ENCODE measurements around the gene NOL12. TPM values are rescaled to one million over a fixed set of nuclear protein-coding genes. Genes with fewer than 3 reads are reported as not detected.

The NOL12 gene
- total RNA-seq, 2 donors from 2014 or later = 17.8 to 24.7 TPM

DNA sequence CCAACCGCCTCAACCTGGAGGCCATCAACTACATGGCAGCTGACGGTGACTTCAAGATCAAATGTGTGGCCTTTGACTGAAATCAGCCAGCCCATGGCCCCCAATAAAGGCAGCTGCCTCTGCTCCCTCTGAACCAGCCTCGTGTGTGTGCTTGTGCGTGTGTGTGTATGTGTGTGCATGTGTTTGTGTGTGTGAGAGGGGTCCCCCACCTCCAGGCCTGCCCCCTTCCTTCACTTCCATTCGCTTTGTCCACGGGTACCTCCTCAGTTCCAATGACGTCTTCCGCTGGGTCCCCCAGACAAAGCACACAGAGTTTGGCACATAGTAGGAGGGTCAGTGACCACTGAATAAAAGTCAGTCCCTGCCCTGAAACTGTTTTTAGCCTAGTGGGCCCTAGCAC lies 6.5 kb upstream of the NOL12 start:
- peaks cover 0 to 46% of the 10 kb centered on the region in 2 donors for H3K4me1 ChIP-seq
- no peak overlapping the region for H3K27ac ChIP-seq
- TF ChIP-seq, protein P1, sequence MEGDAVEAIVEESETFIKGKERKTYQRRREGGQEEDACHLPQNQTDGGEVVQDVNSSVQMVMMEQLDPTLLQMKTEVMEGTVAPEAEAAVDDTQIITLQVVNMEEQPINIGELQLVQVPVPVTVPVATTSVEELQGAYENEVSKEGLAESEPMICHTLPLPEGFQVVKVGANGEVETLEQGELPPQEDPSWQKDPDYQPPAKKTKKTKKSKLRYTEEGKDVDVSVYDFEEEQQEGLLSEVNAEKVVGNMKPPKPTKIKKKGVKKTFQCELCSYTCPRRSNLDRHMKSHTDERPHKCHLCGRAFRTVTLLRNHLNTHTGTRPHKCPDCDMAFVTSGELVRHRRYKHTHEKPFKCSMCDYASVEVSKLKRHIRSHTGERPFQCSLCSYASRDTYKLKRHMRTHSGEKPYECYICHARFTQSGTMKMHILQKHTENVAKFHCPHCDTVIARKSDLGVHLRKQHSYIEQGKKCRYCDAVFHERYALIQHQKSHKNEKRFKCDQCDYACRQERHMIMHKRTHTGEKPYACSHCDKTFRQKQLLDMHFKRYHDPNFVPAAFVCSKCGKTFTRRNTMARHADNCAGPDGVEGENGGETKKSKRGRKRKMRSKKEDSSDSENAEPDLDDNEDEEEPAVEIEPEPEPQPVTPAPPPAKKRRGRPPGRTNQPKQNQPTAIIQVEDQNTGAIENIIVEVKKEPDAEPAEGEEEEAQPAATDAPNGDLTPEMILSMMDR (IDR thresholded peaks at IDR 0.05) = no peak
- no peak overlapping the region for H3K4me3 ChIP-seq
- no peak for DNase-seq (ENCODE audit: low spot score)
- H3K27me3 ChIP-seq = no peaks in the 10 kb centered on the region
- peaks cover 21% of the 10 kb centered on the region for H3K36me3 ChIP-seq
- H3K9me3 ChIP-seq = no peaks in the 10 kb centered on the region

DNA sequence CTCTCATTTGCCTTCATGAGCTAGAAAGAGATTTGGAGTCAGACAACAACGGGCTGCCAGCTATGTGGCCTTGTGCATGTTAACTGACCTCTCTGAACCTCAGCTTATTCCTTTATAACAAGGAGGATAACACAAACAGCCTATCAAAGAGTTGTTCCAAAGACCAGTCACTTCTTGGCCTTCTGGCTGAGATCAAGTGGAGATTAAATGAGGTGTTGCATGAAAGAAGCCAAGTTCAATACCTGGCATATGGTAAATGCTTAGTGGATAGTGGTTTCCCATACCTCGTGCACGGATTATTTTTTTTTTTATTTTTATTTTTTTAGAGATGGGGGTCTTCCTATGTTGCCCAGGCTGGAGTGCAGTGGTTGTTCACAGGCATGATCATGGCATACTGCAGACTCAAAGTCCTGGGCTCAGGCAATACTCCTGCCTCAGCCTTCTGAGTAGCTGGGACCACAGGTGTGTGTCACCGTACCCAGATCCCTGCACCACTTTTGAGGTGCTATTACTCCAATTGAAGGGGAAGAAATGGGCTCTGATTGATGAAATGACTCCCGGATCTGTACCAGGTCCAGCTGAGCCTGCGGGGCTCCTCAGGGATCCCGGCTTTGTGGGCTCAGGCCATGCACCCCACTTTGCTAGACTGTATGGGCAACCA lies 5.8 kb upstream of the NOL12 start:
- H3K36me3 ChIP-seq = peaks cover 21% of the 10 kb centered on the region
- TF ChIP-seq, protein P1 (IDR thresholded peaks at IDR 0.05) = no peak
- no peaks in the 10 kb centered on the region for H3K9me3 ChIP-seq
- no peaks in the 10 kb centered on the region for H3K27me3 ChIP-seq
- H3K4me1 ChIP-seq = peaks cover 0 to 39% of the 10 kb centered on the region in 2 donors
- H3K27ac ChIP-seq = no peak overlapping the region
- no peak for DNase-seq (ENCODE audit: low spot score)
- H3K4me3 ChIP-seq = no peak overlapping the region

DNA sequence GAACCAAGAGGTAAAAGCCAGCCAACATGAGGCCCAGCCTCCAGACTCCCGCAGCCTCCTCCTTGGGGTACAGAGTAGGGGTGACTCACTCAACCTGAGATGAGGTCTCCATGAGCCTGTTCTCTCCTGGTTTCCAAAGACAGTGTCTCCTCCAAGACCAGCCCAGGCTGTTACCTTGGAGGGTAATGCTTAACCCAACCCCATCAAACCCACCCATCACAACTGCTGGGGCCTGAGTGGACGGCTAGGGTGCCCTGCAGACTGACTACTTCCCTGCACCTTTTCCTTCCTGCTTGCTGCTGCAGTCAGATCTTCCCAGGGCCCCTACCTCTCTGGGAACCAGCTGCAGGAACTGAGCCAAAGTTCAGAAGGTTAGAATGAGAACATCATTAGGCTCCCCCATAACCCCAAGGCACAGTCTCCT lies 5.1 kb upstream of the NOL12 start:
- no peak for DNase-seq (ENCODE audit: low spot score)
- Histone ChIP-seq H3K4me3 (no peak overlapping the region), H3K27ac (no peak overlapping the region), H3K9me3 (no peaks in the 10 kb centered on the region), H3K4me1 (peaks cover 0 to 40% of the 10 kb centered on the region in 2 donors), H3K27me3 (no peaks in the 10 kb centered on the region), H3K36me3 (peaks cover 21% of the 10 kb centered on the region)
- TF ChIP-seq, protein P1 (IDR thresholded peaks at IDR 0.05) = no peak

DNA sequence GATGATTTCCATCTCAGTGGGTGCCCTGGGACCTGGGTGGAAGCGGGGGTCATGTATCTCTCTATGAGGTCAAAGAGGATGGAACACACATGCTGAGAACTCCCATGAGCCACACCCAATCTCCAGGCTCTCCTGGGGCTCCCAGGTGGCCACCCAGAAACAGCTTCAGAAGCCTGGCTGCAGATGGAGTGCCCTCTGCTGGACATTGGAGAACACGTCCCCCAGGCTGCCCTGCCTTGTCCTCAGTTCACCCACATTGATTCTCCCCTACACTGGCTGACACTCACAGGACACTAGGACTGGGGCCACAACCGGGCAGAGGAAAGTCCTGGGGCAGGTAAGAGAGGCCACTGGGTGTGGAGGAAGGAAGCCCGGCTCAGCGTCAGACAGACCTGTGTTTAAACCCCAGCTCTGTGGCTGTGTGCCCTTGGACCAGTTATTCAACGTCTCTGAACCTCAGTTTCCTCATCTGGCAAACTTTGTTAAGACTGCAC lies 4.5 kb upstream of the NOL12 start:
- no peak overlapping the region for H3K27ac ChIP-seq
- TF ChIP-seq, protein P1 (IDR thresholded peaks at IDR 0.05) = peak; percentile 94 to 95
- H3K36me3 ChIP-seq = peaks cover 21% of the 10 kb centered on the region
- peak; percentile 78 for DNase-seq (ENCODE audit: low spot score)
- H3K27me3 ChIP-seq = no peaks in the 10 kb centered on the region
- no peak overlapping the region for H3K4me3 ChIP-seq
- peaks cover 0 to 35% of the 10 kb centered on the region in 2 donors for H3K4me1 ChIP-seq
- no peaks in the 10 kb centered on the region for H3K9me3 ChIP-seq

DNA sequence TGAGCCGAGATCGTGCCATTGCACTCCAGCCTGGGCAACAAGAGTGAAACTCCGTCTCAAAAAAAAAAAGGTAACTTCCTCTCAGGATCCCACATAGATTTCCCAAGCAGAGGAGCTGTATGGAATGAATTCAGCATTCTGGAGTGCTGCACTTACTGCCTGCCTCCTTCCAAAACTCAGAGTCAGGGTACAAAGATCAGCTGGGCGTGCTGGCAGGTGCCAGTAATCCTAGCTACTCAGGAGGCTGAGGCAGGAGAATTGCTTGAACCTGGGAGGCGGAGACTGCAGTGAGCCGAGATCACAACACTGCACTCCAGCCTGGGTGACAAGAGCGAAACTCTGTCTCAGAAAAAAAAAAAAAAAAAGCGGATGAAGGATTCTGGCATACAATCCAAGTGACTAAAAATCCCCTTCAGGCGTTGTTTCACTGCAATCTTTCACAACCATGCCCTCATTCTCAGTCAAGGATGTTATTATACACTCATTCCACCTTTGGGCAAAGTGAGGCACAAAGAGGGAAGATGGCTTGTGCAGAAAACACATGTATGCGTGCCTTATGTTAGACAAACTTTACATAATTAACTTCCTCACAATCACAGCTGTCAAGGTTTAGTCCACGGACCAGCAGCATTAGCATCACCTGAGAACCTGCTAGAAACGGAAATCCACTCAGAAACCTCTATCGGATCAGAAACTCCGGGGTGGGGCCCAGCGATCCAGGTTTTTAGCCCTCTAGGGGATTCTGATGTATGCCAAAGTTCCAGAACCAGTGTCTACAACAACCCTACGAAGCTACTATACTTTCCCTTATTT lies 1.1 kb upstream of the NOL12 start:
- DNase-seq (ENCODE audit: low spot score) = no peak
- TF ChIP-seq, protein P1 (IDR thresholded peaks at IDR 0.05) = no peak
- no peak overlapping the region for H3K27ac ChIP-seq
- no peak overlapping the region for H3K4me3 ChIP-seq
- H3K4me1 ChIP-seq = peaks cover 0 to 29% of the 10 kb centered on the region in 2 donors
- H3K36me3 ChIP-seq = peaks cover 16% of the 10 kb centered on the region
- no peaks in the 10 kb centered on the region for H3K9me3 ChIP-seq
- no peaks in the 10 kb centered on the region for H3K27me3 ChIP-seq
